PC-9 (cell line): ENCODE results near the gene COQ8A. TPM values are rescaled to one million over a fixed set of nuclear protein-coding genes. Genes with fewer than 3 reads are reported as not detected.

Source experiments
- BruUV-seq: library from RNA; stranded (reverse); fragments of 400-500 nt; replicated peaks from 2 replicates; lab custom pipeline; 2021; lab: Mats Ljungman, UMichigan
- CTCF ChIA-PET: fragments of 300-600 bp; sonication (Branson Sonifier 250); formaldehyde crosslinking; loops from one replicate; lab custom pipeline; 2022; ENCODE audit warnings: antibody characterized with exemption; lab: Charles Lee
- POLR2A ChIA-PET: fragments of 300-600 bp; sonication (Branson Sonifier 250); formaldehyde crosslinking; loops from one replicate; lab custom pipeline; 2022; ENCODE audit warnings: antibody characterized with exemption; ENCODE audit not compliant: unreplicated experiment; lab: Charles Lee
- DNase-seq, 2 experiments: peaks; one replicate each; pipeline versions ENCODE4 v3.0.0 to v3.0.0-alpha.2; 2015 to 2022; ENCODE audit warnings: mixed read lengths in 1 of 2
- H2AFZ ChIP-seq: fragments of 200-600 bp; sonication (generic); 2 replicates; pipeline ENCODE4 v1.8.1; 2017; ENCODE audit warnings: antibody characterized with exemption
- H3F3A ChIP-seq: fragments of 200-600 bp; sonication (generic); 2 replicates; pipeline ENCODE4 v1.8.1; 2017; ENCODE audit warnings: antibody characterized with exemption, mild to moderate bottlenecking, low read depth; ENCODE audit not compliant: insufficient read depth
- H3K27ac ChIP-seq: fragments of 200-600 bp; sonication (generic); 2 replicates; pipeline ENCODE4 v1.6.1; 2016; ENCODE audit warnings: mixed run types
- H3K27me3 ChIP-seq: fragments of 200-600 bp; sonication (generic); 2 replicates; pipeline ENCODE4 v1.6.1; 2016; ENCODE audit warnings: low read depth, mixed run types; ENCODE audit not compliant: insufficient read depth
- H3K36me3 ChIP-seq: fragments of 200-600 bp; sonication (generic); 2 replicates; pipeline ENCODE4 v1.6.1; 2016; ENCODE audit warnings: low read depth, mixed run types
- H3K4me1 ChIP-seq: fragments of 200-600 bp; sonication (generic); replicated peaks from 2 replicates; pipeline ENCODE4 v1.6.1; 2016; ENCODE audit warnings: mixed run types; ENCODE audit not compliant: insufficient read depth
- H3K4me2 ChIP-seq: fragments of 200-600 bp; sonication (generic); 2 replicates; pipeline ENCODE4 v1.6.1; 2017; ENCODE audit warnings: mixed run types
- H3K4me3 ChIP-seq: fragments of 200-600 bp; sonication (generic); 2 replicates; pipeline ENCODE4 v1.6.1; 2016; ENCODE audit warnings: mixed run types
- H3K79me2 ChIP-seq: fragments of 200-600 bp; sonication (generic); 2 replicates; pipeline ENCODE4 v1.6.1; 2017; ENCODE audit warnings: low read depth, mixed run types
- H3K9me2 ChIP-seq: fragments of 200-600 bp; sonication (generic); 2 replicates; pipeline ENCODE4 v1.8.1; 2017; ENCODE audit warnings: mild to moderate bottlenecking; ENCODE audit not compliant: insufficient read depth
- H3K9me3 ChIP-seq: fragments of 200-600 bp; sonication (generic); 2 replicates; pipeline ENCODE4 v1.8.1; 2016; ENCODE audit warnings: low read depth; ENCODE audit not compliant: insufficient read depth
- H4K20me1 ChIP-seq: fragments of 200-600 bp; sonication (generic); 2 replicates; pipeline ENCODE4 v1.8.1; 2017; ENCODE audit not compliant: insufficient read depth
- CTCF ChIP-seq: fragments of 200-600 bp; sonication (generic); conservative IDR thresholded peaks from 2 replicates; pipeline ENCODE4 v1.6.1; 2017; ENCODE audit warnings: mixed run types, antibody characterized with exemption, mild to moderate bottlenecking, moderate library complexity
- EZH2 ChIP-seq: fragments of 200-600 bp; sonication (generic); IDR thresholded peaks from 2 replicates; pipeline ENCODE4 v1.8.0; 2017; ENCODE audit warnings: antibody characterized with exemption, low read depth
- intact Hi-C: fragments of 100-400 bp; cut with micrococcal nuclease; formaldehyde crosslinking; loops from one replicate; pipeline ENCODE4 v1.10.0; 2022; ENCODE audit not compliant: unreplicated experiment
- total RNA-seq: library from RNA; stranded (reverse); gene quantifications from 2 replicates; pipeline ENCODE4 v1.2.3, GENCODE V29; 2021

The COQ8A gene
- total RNA-seq, 1 experiment from 2014 or later: 32.9 TPM

- CTCF ChIA-PET: no interaction called here
- H3K4me2 ChIP-seq: peak overlapping the region; percentile 13; the same call in 1 of the 2 replicates
- intact Hi-C loops: loop anchor here (10.0 kb wide), 1 partner anchor 363 kb away; no protein-coding TSS in a partner anchor
These were observed 48.2 kb downstream of the COQ8A start for GRCh38 chr1:226988334-226988666.

GRCh38 chr1:226989085-226989920 is 49.2 kb downstream of the COQ8A start:
- CTCF ChIA-PET: no interaction called here

More at GRCh38 chr1:226988334-226988666, 48.2 kb downstream of the COQ8A start:
- Histone ChIP-seq H3K27me3 (no peaks in the 10 kb centered on the region), H3K79me2 (no peaks in the 10 kb centered on the region), H2AFZ (no peak overlapping the region), H3K9me3 (no peaks in the 10 kb centered on the region), H4K20me1 (no peaks in the 10 kb centered on the region), H3K4me1 (peaks cover 10% of the 10 kb centered on the region; the same call in 1 of the 2 replicates), H3K36me3 (no peaks in the 10 kb centered on the region), H3K4me3 (no peak overlapping the region), H3K27ac (no peak overlapping the region), H3F3A (peaks cover 16% of the 10 kb centered on the region; the same call in 1 of the 2 replicates), H3K9me2 (no peaks in the 10 kb centered on the region)
- POLR2A ChIA-PET: no interaction called here
- peak in 1 of 2 experiments; percentile 48 for DNase-seq
- no TSS peak for BruUV-seq
- no peak for TF ChIP-seq EZH2
- no peak for TF ChIP-seq CTCF

More at GRCh38 chr1:226989085-226989920, 49.2 kb downstream of the COQ8A start:
- TF ChIP-seq CTCF (no peak), EZH2 (no peak)
- Histone ChIP-seq H2AFZ (no peak overlapping the region), H3K27me3 (no peaks in the 10 kb centered on the region), H3K36me3 (no peaks in the 10 kb centered on the region), H3K27ac (no peak overlapping the region), H4K20me1 (no peaks in the 10 kb centered on the region), H3F3A (peaks cover 16% of the 10 kb centered on the region; the same call in 1 of the 2 replicates), H3K4me1 (peaks cover 10% of the 10 kb centered on the region; the same call in 1 of the 2 replicates), H3K9me3 (no peaks in the 10 kb centered on the region), H3K4me3 (no peak overlapping the region), H3K4me2 (no peak overlapping the region), H3K79me2 (no peaks in the 10 kb centered on the region), H3K9me2 (no peaks in the 10 kb centered on the region)
- POLR2A ChIA-PET: no interaction called here
- intact Hi-C loops: loop anchor here (10.0 kb wide), 1 partner anchor 365 kb away; no protein-coding TSS in a partner anchor
- DNase-seq: no peak
- BruUV-seq: no TSS peak
